ENCODE measurements around the gene CCNG2. TPM values are rescaled to one million over a fixed set of nuclear protein-coding genes. Genes with fewer than 3 reads are reported as not detected.
A peak's percentile ranks its signal among the peaks of the same experiment; 100 is the strongest.

Gene CCNG2
- total and polyA plus RNA-seq, 9 of the 15 experiments (the other 6 are each of a cell fraction or from before 2014, with no cell fraction given): 0.49 to 6.6 (median 2.9) TPM

GRCh38 chr4:77156912-77157858, at the start of gene CCNG2 (continued):
- TF ChIP-seq HIVEP1 (CRISPR knock-in tag; IDR thresholded peaks at IDR 0.05) (no peak), FOXP4 (CRISPR knock-in tag; IDR thresholded peaks at IDR 0.05; ENCODE audit: borderline replicate concordance) (0 out of 2 replicates have a peak, but pooled peaks have one; percentile 60), CBX1 (IDR thresholded peaks at IDR 0.05; ENCODE audit: low read depth) (peak; percentile 85; the same call in 1 of the 2 replicates), MNT (conservative IDR thresholded peaks at IDR 0.05) (peak; percentile 100), EHMT2 (IDR thresholded peaks at IDR 0.05) (no peak), JUND (IDR thresholded peaks at IDR 0.05; ENCODE audit: borderline replicate concordance, low read depth, low read length) (peak; percentile 1; the same call in 1 of the 2 replicates), JUND (tag; IDR thresholded peaks at IDR 0.05; ENCODE audit: borderline replicate concordance, low read depth, low read length) (no peak; the same call in 2 of the 3 replicates), SUPT5H (IDR thresholded peaks at IDR 0.05) (0 out of 2 replicates have a peak, but pooled peaks have one; percentile 44), CHD1 (IDR thresholded peaks at IDR 0.05; ENCODE audit: low read length) (peak; percentile 54), CREB5 (CRISPR knock-in tag; IDR thresholded peaks at IDR 0.05) (no peak), ATF7 (IDR thresholded peaks at IDR 0.05) (peak; percentile 82), FOXK2 (conservative IDR thresholded peaks at IDR 0.05 in 1 of 2, IDR thresholded peaks at IDR 0.05 in 1 of 2; ENCODE audit: low read depth in 2 of 2) (peak; percentile 92 to 93), ZNF766 (CRISPR knock-in tag; conservative IDR thresholded peaks at IDR 0.05) (peak; percentile 65; the same call in 1 of the 2 replicates), ZBED1 (IDR thresholded peaks at IDR 0.05) (no peak)
- TF ChIP-seq, protein P1, sequence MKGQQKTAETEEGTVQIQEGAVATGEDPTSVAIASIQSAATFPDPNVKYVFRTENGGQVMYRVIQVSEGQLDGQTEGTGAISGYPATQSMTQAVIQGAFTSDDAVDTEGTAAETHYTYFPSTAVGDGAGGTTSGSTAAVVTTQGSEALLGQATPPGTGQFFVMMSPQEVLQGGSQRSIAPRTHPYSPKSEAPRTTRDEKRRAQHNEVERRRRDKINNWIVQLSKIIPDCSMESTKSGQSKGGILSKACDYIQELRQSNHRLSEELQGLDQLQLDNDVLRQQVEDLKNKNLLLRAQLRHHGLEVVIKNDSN (CRISPR knock-in tag; IDR thresholded peaks at IDR 0.05): peak; percentile 93
- TF ChIP-seq, protein P2, sequence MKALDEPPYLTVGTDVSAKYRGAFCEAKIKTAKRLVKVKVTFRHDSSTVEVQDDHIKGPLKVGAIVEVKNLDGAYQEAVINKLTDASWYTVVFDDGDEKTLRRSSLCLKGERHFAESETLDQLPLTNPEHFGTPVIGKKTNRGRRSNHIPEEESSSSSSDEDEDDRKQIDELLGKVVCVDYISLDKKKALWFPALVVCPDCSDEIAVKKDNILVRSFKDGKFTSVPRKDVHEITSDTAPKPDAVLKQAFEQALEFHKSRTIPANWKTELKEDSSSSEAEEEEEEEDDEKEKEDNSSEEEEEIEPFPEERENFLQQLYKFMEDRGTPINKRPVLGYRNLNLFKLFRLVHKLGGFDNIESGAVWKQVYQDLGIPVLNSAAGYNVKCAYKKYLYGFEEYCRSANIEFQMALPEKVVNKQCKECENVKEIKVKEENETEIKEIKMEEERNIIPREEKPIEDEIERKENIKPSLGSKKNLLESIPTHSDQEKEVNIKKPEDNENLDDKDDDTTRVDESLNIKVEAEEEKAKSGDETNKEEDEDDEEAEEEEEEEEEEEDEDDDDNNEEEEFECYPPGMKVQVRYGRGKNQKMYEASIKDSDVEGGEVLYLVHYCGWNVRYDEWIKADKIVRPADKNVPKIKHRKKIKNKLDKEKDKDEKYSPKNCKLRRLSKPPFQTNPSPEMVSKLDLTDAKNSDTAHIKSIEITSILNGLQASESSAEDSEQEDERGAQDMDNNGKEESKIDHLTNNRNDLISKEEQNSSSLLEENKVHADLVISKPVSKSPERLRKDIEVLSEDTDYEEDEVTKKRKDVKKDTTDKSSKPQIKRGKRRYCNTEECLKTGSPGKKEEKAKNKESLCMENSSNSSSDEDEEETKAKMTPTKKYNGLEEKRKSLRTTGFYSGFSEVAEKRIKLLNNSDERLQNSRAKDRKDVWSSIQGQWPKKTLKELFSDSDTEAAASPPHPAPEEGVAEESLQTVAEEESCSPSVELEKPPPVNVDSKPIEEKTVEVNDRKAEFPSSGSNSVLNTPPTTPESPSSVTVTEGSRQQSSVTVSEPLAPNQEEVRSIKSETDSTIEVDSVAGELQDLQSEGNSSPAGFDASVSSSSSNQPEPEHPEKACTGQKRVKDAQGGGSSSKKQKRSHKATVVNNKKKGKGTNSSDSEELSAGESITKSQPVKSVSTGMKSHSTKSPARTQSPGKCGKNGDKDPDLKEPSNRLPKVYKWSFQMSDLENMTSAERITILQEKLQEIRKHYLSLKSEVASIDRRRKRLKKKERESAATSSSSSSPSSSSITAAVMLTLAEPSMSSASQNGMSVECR (CRISPR knock-in tag; IDR thresholded peaks at IDR 0.05): peak; percentile 99
